Keratinocyte (primary cell): Measurements from ENCODE around the gene CWF19L2.

Experiments
- CTCF ChIP-seq, 3 experiments: IDR thresholded peaks in 1 of 3; conservative IDR thresholded peaks in 1 of 3; optimal IDR thresholded peaks in 1 of 3; 2 replicates in 2 of 3; 3 replicates in 1 of 3; pipeline versions ENCODE3 to v1.5.1; 2011; ENCODE audit warnings: low read length in 3 of 3, mild to moderate bottlenecking in 3 of 3, moderate library complexity in 2 of 3, control low read depth in 1 of 3, inconsistent platforms in 1 of 3; ENCODE audit not compliant: insufficient read depth in 2 of 3; ENCODE audit errors: extremely low read depth in 1 of 3
- EZH2 ChIP-seq: IDR thresholded peaks from one replicate; pipeline ENCODE4 v1.6.1; 2012; ENCODE audit warnings: inconsistent platforms, mild to moderate bottlenecking, low read length, moderate library complexity

GRCh38 chr11:107329164-107329563 is 128.5 kb downstream of the CWF19L2 start:
- TF ChIP-seq CTCF (optimal IDR thresholded peaks at IDR 0.05 in 1 of 3, IDR thresholded peaks at IDR 0.05 in 1 of 3, conservative IDR thresholded peaks at IDR 0.05 in 1 of 3; ENCODE audit: extremely low read depth in 1 of 3, insufficient read depth in 2 of 3, low read length in 3 of 3) (no peak), EZH2 (no peak)
